Sigmoid colon (tissue), 4 donors: Measurements from ENCODE around the gene THNSL1.

Experiments used
- CTCF ChIP-seq, 4 experiments: fragments of 450-650 bp in 3 of 4; fragments of 200-600 bp in 1 of 4; IDR thresholded peaks; one replicate each; pipeline ENCODE4 v1.5.1; 2016 to 2019; ENCODE audit warnings: antibody characterized with exemption in 4 of 4, mild to moderate bottlenecking in 3 of 4, moderate library complexity in 2 of 4
- POLR2AphosphoS5 ChIP-seq, 4 donors: sonication (generic); formaldehyde crosslinking; IDR thresholded peaks; one replicate each; pipeline ENCODE4 v1.6.1; 2017; ENCODE audit warnings: antibody characterized with exemption in 4 of 4

DNA sequence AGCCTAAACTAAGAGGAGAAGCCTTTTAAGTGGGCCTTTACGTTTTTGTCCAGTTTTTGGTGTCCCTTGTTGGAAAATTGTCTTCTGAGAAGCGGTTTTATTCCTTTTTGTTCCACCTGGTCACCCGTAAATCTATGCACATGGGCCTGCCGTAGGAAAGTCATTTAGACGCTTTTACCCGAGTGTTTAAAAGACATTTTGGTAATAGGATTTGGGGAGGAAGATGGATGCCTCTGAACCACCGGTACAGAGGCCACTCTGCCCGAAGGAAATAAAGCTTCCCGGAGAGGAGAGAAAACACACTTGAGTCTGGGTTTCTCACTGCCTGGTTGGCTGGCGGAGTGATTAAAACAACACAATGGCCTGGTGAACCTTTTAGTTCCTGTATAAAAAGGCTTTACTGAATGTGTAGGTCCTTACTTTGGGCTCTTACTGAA is 760 bp downstream of the THNSL1 start:
- TF ChIP-seq POLR2AphosphoS5 (IDR thresholded peaks at IDR 0.05) (no peak), CTCF (IDR thresholded peaks at IDR 0.05) (no peak)
